Small intestine (tissue), 7 donors: Measurements from ENCODE around the gene YJEFN3. TPM values are rescaled to one million over a fixed set of nuclear protein-coding genes. Genes with fewer than 3 reads are reported as not detected.

ENCODE experiments used
- DNase-seq, 2 donors: peaks; one replicate each; pipeline versions ENCODE4 v3.0.0 to v3.0.0-alpha.2; 2013
- FAIRE-seq: peaks from 2 replicates; lab custom pipeline; 2012; peaks lifted over from hg19 to GRCh38; lab: Jason Lieb, UNC
- H3K27ac ChIP-seq, 3 donors: one replicate each; pipeline ENCODE4 v1.5.1; 2013; ENCODE audit warnings: low read length in 2 of 3, mild to moderate bottlenecking in 2 of 3, control low read depth in 1 of 3, inconsistent platforms in 1 of 3, low read depth in 1 of 3, moderate library complexity in 1 of 3
- H3K27me3 ChIP-seq, 3 donors: one replicate each; pipeline ENCODE4 v1.6.1; 2013; ENCODE audit warnings: low read length in 3 of 3, inconsistent platforms in 1 of 3; ENCODE audit not compliant: control insufficient read depth in 3 of 3, insufficient read depth in 3 of 3
- H3K36me3 ChIP-seq, 3 donors: one replicate each; pipeline ENCODE4 v1.6.1; 2013; ENCODE audit warnings: low read length in 3 of 3, inconsistent platforms in 1 of 3, low read depth in 1 of 3, mild to moderate bottlenecking in 1 of 3, moderate library complexity in 1 of 3; ENCODE audit not compliant: control insufficient read depth in 3 of 3, insufficient read depth in 2 of 3
- H3K4me1 ChIP-seq, 3 donors: one replicate each; pipeline ENCODE4 v1.6.1; 2013; ENCODE audit warnings: low read length in 2 of 3, inconsistent platforms in 1 of 3, low read depth in 1 of 3, mild to moderate bottlenecking in 1 of 3, moderate library complexity in 1 of 3; ENCODE audit not compliant: control insufficient read depth in 3 of 3, insufficient read depth in 2 of 3
- H3K4me3 ChIP-seq, 3 donors: one replicate each; pipeline ENCODE4 v1.5.1; 2013; ENCODE audit warnings: low read length in 3 of 3, control low read depth in 1 of 3, inconsistent platforms in 1 of 3, low read depth in 1 of 3, mild to moderate bottlenecking in 1 of 3, moderate library complexity in 1 of 3
- H3K9me3 ChIP-seq, 2 donors: one replicate each; pipeline ENCODE4 v1.6.1; 2013; ENCODE audit warnings: low read depth in 1 of 2, low read length in 1 of 2; ENCODE audit not compliant: control insufficient read depth in 2 of 2, insufficient read depth in 1 of 2
- WGBS, 3 donors: extraction: QIAGEN DNeasy Blood & Tissue Kit; methylation state at CpG; one replicate each; pipeline ENCODE4 v1.1.7; 2013; 5-methylcytosine and 5-hydroxymethylcytosine counted together
- polyA plus RNA-seq, 4 donors: library from polyadenylated mRNA; stranded (reverse) in 3 of 4; unstranded in 1 of 4; fragments of 200-250 nt in 3 of 4; fragments of 120-200 nt in 1 of 4; gene quantifications; one replicate each; pipeline versions ENCODE4 v1.2.1 to v1.2.3, GENCODE V29; 2013
- donor health status: healthy with polysubstance abuse.
- donor health status: control.
- donor health status: control.
- donor health status: Bipolar disorder and iron deficiency.
- donor health status: healthy.

The YJEFN3 gene
- polyA plus RNA-seq, 4 donors: 6.7 to 44.1 (median 17.5) TPM

GRCh38 chr19:19581391-19581790, 52.7 kb downstream of the YJEFN3 start:
- Histone ChIP-seq H3K9me3 (no peaks in the 10 kb centered on the region), H3K27ac (no peak overlapping the region), H3K4me3 (no peak overlapping the region), H3K36me3 (no peaks in the 10 kb centered on the region), H3K4me1 (peaks cover 0 to 7% (median 4%) of the 10 kb centered on the region in 3 donors), H3K27me3 (no peaks in the 10 kb centered on the region)
- 92 to 95% (median 93%) methylated on average over 13 of the region's 13 CpGs for WGBS, 3 donors
- no peak for FAIRE-seq
- no peak for DNase-seq

- H3K36me3 ChIP-seq: no peaks in the 10 kb centered on the region
- FAIRE-seq (no peak), DNase-seq (no peak)
- H3K27me3 ChIP-seq: no peaks in the 10 kb centered on the region
- H3K27ac ChIP-seq: no peak overlapping the region
- no peak overlapping the region for H3K4me3 ChIP-seq
- no peaks in the 10 kb centered on the region for H3K9me3 ChIP-seq
- H3K4me1 ChIP-seq: peaks cover 0 to 7% (median 4%) of the 10 kb centered on the region in 3 donors
- 89 to 95% (median 94%) methylated on average over 6 of the region's 6 CpGs for WGBS, 3 donors
Measured at GRCh38 chr19:19582471-19582870, 53.8 kb downstream of the YJEFN3 start.

- DNase-seq (no peak), FAIRE-seq (no peak)
- Histone ChIP-seq H3K9me3 (no peaks in the 10 kb centered on the region), H3K4me1 (peaks cover 0 to 7% (median 4%) of the 10 kb centered on the region in 3 donors), H3K27me3 (no peaks in the 10 kb centered on the region), H3K27ac (no peak overlapping the region), H3K36me3 (no peaks in the 10 kb centered on the region), H3K4me3 (no peak overlapping the region)
- WGBS, 3 donors: 92 to 96% (median 94%) methylated on average over 6 of the region's 6 CpGs
Measured at GRCh38 chr19:19584356-19584755, 55.6 kb downstream of the YJEFN3 start.

Other genes with a start within 250 kb of the YJEFN3 start
- gene SUGP1, start 208.4 kb upstream of the YJEFN3 start, polyA plus RNA-seq: 10 to 100 TPM; 32.9 to 66.4 (median 43.0) TPM
- 10 to 100 TPM; 11.6 to 51.3 (median 18.6) TPM for gene MAU2, start 208.1 kb upstream of the YJEFN3 start, polyA plus RNA-seq
- gene GATAD2A, start 123.2 kb upstream of the YJEFN3 start, polyA plus RNA-seq: 10 to 100 TPM; 25.9 to 49.1 (median 33.0) TPM
- gene TSSK6, start 13.4 kb upstream of the YJEFN3 start, polyA plus RNA-seq: 1 to 10 TPM; 1.6 to 3.4 (median 1.9) TPM
- 100 to 1,000 TPM; 203 to 344 (median 339) TPM for gene NDUFA13, start 12.7 kb upstream of the YJEFN3 start, polyA plus RNA-seq
- gene CILP2, start 9.4 kb downstream of the YJEFN3 start, polyA plus RNA-seq: under 1 TPM in 2 of 4 donors, not detected in 2; 0.09 to 0.13 TPM
- gene PBX4, start 89.8 kb downstream of the YJEFN3 start, polyA plus RNA-seq: 1 to 10 TPM in 2 of 4 donors, under 1 TPM in 2; 0.81 to 2.5 (median 1.4) TPM
- gene LPAR2, start 99.3 kb downstream of the YJEFN3 start, polyA plus RNA-seq: 10 to 100 TPM in 3 of 4 donors, 1 to 10 TPM in 1; 8.0 to 21.6 (median 11.9) TPM
- 10 to 100 TPM in 3 of 4 donors, 1 to 10 TPM in 1; 8.3 to 15.1 (median 12.5) TPM for gene GMIP, start 114.7 kb downstream of the YJEFN3 start, polyA plus RNA-seq
- 10 to 100 TPM; 40.3 to 60.8 (median 45.9) TPM for gene ATP13A1, start 134.8 kb downstream of the YJEFN3 start, polyA plus RNA-seq
- 1 to 10 TPM; 7.1 to 10.0 (median 8.7) TPM for gene ZNF101, start 139.9 kb downstream of the YJEFN3 start, polyA plus RNA-seq
- gene ZNF14, start 204.2 kb downstream of the YJEFN3 start, polyA plus RNA-seq: 1 to 10 TPM; 1.1 to 9.1 (median 2.0) TPM